ENCODE measurements around the gene DCST2.

DCST2 gene

DNA sequence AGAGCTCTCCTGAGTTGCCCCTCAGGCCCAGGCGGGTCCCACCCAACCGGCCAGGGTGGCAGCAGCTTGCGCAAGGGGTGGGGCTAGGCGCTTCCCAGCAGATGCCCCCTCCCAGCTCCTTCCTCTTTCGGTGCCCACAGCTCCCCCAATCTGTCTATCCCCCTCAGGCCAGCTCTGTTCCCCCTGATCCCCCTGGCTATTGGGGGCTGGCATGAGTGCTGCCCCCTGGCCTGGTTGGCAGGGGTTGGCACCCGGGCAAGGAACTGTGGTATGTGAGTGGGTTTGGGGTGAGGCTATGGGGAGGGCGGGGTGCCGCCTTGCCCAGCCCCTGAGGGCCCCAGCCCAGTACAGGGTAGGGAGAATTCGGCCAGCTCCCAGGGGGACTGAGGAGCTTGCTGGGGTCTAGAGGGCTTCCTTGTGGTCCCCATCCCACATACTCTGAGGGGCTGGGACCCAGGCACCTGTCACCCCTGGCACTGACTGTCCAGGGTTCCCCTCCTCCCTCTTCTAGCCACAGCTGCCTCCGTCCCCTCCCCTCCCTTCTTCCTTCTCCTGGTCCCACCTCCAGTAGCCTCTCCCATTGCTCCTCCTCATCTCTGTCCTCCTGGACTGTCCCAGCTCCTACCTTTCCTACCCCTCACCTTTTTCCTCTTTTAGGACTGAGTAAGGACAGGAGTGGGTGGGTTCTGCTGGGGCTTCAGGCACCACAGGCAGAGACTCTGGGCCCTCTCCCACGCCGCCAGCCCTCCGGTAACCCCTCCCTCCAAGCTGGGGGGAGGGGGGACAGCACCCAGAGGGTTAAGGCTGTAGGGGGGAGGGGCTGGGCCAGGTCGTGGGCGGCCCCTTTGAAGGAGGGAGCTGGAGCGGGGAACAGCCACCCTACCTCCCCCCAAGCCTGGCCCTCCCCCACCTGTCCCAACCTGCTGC is 25.3 kb downstream of the DCST2 start:
- DNase-seq: no peak

DNA sequence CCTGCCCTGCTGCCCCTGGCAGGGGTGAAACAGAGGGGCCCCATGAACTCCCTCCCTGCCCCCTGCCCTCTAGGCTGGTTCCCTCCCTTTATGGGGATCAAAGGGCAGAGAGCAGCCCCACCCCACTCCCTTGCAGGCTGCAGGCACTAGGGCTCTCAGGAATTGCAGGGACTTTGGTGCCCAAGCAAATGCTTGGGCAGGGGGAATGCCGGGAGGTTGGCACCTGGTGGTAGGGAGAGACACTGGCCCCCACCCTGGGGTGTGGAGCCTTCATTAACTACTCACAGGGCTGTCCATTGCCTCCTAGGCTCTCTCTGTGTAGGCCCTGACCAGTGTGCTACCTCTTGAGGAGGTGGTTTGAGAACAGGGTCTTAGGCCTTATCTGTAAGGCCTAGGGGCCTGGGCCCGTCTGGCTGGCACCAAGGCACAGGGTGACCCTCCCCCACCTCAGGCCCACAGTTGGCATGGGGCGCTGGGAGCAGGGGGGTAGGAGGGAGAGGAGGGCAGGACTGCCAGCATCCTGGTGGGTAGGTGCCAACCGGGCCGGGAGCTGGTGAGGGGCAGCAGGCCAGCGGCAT is 26.2 kb downstream of the DCST2 start:
- no peak for DNase-seq

DNA sequence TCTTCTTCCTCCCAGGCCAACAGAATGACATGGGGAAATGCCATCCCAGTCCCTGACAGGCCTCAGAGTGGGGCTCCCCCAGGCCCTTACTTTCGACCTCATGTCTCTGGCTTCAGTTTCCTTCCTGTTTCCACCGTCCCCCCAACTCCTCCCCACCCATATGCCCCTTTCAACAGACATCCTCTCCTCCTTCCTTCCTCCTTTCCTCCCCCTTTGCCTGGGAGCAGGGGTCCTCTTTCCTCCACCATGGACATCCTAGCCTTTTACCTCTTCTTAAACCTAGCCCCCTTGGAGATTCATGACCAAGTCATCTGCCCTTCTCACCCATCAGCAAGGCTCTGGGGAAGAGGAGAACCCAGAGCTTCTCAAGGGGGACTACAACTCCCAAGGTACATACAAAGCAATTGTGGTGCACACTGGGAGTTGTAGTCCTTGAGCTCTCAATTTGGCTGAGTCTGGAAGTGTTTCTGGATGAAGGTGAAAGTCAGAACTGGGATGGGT is 26.9 kb downstream of the DCST2 start:
- DNase-seq: no peak

DNA sequence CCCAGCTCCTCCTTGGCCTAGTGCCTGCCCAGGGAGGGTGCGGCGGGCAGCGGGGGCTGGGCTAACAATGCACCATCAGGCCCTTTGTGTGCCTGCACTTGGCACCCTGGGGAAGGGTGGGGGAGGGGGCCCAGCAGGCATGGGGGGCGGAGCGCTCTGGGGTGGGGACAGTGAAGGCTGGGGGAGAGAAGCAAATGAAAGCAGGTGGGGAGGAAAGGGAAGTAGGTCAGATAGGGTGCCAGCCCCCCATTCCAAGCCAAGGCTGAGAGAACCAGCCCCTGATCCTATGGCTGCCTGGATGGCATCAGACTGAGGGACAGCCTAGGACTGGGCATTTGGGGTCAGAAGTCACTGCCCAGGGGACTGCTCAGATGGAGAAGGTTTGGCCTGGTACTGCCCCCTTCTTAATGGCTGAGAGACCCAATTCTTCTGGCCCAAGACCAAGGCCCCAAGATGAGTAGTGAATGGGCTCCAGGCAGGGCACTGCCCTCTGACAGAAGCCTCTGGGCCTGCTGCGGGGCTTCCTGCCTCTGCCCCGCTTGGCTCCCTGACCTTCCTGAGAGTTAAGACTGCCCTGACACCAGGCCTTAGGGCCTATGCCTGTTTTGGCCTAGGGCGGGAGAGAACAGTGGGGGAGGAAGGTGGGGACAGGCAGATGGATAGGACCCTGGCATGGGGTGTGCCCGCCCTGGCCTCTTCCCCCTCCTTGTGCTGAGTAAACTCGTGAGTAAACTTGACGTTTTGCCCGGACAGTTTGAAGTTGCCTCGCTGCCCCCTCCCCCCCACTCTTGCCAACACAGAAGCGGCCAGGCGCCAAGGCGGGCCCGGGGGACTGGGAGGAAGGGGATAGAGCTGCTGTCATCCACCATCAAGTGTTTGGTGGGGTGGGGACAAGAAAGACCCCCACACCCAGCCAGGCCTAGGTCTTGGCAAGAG is 28.2 kb downstream of the DCST2 start:
- no peak for DNase-seq

DNA sequence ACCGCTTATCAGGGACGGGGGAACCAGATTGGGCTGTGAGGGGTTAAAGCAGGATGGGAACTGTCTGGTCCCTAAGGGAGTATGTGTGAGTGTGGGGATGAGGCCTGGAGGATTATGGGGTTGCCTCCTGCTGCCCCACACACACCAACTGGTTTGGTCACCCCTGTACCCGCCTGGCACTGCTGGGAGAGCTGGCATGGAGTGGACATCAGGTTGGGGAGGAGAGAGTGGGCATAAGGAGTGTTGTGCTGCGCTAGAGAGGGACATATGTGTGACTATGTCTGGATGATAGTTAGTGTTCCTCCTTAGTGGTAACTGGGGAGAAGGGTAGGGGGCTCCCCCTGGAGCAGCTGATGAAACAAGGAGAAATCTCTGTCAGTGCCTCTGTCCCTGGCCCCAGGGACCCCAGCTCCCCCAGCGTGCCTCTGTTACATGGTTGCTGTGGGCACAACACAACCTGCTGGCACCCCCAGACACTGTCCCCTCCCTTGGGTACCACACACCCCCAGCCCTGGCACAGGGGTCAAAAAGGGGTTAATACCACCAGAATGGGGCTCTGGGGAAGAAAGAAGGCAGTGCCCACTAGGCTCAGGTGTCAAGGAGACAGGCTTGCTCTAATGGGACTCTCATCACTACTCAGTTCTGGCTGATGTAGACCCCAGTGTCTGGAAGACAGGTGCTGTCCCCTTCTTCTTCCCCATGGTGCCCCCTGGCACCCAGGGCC is 29.1 kb downstream of the DCST2 start:
- no peak for DNase-seq

DNA sequence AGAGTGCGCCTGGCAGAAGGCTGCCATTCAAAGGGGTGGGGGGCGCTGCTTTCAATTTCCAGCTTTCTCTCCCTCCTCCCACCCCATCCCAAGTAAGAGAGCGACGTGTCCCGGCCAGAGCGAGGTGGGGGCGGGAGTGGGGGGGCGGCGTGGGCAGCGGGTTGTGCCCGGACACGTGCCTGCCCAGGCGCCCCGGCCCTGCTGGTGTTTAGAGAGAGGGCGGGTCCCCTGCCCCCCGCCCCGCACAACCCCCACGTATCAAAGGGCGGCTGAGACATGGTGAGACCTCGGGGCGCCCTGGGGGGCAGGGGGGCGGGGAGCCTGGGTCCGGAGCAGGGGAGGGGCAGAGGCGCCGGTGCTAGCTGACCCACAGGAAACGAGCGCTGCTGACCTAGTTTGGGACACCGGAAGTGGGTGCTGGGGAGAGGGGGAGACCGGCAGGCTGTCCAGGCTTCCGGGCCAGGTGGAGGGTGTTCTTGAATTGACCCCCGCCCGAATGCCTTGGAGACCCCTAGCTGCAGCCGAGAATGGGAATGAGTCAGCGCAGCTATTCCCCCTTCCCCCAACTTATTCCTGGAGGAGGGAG is 29.7 kb downstream of the DCST2 start:
- peak; percentile 36 for DNase-seq

DNA sequence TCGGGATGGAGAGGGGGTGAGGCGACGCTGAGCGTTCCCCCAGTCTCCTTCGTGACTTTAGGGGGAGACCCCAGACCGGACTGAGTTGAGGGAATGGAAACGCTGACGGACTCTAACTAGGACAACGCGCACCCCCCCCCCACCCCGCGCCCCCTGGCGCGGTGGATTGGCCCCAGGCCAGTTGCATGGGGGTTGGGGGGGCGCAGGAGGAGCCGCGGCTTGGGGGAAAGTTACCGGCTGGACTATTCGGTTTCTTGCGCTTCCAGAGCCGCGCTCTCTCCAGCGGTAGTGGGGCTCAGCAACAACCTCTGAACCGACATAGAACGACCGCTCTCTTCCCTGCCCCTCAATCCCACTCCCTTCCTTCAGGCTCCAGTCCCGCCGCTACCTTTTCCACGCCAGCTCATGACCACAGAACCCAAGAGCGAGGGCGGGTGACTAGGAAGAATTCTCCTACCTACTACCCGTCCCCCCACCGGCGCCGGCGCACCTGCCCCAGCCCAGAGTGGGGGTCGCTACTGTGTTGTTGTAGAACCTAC is 30.3 kb downstream of the DCST2 start:
- no peak for DNase-seq

DNA sequence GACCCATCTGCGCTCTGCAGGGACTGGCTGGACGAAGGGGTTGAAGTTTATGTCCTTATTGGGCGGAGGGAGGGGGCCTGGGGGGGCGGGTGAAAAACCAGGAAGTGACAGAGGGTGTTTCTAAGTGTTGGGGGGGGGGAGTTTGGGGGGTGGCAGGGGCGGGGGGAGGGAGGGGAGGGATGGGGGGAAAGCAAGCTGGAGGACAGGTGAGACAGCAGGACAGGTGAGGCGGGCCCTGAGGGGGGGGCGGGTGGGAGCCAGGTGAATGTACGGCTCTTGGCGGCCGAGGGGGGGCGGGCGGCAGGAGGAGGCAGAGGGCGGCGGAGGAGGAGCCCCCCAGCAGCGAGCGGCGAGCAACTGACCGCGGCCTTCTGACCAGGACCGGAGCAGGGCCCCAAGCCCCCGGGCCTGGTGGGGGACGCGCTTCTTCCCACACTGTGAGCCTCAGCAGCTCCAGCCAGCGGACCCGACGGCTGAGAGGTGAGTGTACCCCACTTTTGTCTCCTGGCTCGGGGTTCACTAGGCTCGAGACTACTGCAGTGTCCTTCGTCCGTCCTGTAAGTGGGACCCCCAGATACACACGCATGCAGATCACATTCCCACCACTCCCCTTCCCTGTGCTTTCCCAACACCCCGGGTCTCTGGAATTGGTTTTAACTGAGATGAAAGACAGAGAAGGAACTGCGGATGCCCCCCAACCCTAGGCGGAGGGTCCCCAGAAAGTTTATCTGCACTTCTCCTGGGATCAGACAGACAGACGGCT is 30.9 kb downstream of the DCST2 start, which contains the start of gene ZBTB7B:
TSS of gene ZBTB7B (plus strand) at position 339 of the 763 bp plus-strand sequence. CDS start 11,859 bp downstream, outside the sequence.
- DNase-seq: peak; percentile 51

DNA sequence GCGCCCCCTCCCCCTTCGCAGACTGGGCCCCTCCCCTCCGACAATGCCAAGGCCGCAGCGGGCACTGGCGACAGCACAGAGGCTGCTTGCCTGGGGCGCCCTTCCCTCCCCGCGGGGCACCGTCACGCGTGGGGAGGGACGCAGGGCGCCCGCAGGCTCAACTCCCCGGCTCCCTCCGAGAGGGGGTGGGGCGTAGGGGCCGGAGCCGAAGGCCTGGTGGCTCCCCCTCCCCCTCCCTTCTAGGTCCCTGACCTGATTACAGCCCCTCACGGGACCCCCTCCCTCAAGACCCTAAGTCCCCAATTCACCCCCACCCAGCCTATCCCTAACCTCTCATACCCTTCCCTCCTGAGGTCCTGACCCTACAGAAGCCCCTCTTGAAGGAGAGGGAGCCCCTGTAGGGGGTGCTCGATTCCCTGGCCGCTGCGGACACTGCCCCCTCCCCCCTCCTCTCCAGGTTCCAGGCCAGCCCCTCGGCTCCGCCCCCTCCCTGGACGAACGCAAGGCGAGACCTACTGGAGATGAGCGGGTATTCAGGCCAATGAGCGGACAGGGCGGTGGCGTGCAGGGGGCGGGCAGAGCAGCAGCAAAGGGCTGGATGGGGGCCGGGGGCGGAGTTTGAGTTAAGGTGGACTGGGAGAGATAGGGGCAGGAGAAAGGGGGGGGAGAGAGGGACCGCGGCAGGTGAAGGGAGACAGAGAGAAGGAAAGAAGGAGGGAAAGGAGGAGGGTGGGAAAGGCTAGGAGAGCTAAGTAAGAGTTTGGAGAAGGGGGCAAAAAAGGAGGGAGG is 31.7 kb downstream of the DCST2 start:
- DNase-seq: peak; percentile 99

DNA sequence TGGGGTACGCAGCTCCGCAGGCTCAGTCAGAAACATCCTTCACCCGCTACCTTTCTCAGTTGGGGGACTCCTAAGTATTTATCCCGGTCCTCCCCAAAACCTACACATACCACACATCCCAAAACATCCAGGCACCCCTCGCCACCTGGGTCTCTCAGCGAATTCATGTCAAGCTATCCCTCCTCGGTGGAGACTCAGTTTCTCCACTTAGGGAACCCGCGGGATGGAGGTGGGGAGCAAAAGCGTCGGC is 32.2 kb downstream of the DCST2 start:
- no peak for DNase-seq

DNA sequence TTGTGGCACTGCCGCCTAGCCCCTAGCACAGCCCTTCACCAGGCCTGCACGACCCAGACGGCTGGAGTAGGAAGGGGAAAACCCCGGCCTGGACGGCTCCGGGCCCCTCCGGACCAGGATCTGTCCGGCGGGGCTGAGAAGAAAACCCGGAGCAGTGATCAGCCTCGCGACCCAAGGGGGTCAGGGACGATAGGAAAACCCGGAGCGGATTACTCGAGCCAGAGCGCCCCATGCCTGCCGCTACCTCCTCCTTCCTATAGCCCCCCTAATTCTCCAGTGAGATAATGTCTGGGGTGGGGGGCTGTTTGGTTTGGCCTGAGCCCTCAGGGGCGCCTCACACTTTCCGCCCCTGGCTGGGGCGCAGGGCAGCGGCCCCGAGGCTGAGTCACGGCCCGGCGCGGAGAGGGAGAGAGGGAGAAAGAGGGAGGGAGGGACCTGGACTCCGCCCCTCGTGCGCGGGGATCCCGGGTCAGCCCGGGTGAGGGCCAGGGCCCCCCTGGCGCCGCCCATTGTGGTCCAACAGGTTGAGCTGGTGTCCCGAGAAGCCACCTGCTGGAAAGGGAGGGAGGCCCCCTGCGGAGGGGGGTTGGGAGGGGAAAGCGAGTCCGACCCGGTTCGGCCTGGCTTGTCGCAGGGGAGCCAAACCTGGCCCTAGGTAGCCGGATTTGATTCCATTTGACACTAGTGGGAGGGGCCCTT is 32.7 kb downstream of the DCST2 start:
- DNase-seq: peak; percentile 96

DNA sequence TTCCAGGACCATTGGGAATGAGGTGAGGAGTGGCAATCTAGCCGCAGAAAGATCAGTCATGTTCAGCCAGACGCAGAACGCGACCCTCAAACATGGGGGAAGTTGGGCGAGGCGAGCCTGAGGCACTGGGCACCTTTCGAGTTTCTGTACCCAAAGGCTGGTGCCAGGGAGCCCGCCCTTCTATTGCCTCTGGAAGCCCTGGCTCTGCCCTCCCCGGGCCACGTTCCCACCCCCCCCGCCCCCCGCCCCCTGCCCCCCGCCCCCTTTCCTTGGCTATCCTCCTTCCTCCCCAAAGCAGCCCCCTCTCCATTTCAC is 33.2 kb downstream of the DCST2 start:
- DNase-seq: no peak

DNA sequence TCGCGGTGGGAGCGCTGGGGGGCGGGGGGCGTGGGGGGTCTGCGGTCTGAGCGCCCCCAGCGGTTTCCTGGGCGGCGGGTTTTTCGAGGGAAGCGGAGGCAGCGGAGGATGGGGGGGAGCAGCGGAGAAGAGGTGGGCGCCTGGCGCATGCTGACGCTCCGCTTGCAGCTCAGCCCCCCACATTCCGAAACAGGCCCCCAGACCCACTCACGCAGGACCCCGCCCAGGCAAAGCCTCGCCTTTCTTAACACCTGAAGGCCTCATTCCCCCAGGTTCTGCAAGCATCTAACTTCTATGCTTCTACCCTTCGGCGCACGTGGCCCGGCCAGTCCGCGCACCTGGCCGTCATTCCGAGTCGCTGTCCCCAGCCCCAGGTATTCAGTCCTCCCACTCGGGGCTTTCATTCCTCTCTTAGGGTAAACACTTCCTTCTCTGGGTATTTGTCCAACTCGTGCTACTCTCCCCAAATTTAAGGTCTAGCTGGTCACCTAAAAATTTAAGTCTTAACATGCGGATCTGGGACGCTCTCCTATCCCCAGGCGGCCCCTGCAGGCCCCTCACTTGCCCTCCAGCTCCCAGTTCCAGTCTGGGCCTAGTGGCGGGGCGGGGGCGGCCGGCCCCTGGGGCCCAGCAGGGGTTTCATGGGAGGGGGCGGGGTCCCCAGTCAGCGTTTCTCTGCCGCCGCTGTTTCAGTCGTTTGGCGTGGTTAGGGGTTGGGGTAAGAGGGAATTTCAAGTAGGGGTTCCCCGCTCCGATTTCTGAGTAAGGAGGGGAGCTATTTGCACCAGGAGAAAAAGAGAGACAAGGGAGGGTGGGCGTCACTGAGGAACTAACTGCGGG is 33.8 kb downstream of the DCST2 start:
- peak; percentile 22 for DNase-seq

DNA sequence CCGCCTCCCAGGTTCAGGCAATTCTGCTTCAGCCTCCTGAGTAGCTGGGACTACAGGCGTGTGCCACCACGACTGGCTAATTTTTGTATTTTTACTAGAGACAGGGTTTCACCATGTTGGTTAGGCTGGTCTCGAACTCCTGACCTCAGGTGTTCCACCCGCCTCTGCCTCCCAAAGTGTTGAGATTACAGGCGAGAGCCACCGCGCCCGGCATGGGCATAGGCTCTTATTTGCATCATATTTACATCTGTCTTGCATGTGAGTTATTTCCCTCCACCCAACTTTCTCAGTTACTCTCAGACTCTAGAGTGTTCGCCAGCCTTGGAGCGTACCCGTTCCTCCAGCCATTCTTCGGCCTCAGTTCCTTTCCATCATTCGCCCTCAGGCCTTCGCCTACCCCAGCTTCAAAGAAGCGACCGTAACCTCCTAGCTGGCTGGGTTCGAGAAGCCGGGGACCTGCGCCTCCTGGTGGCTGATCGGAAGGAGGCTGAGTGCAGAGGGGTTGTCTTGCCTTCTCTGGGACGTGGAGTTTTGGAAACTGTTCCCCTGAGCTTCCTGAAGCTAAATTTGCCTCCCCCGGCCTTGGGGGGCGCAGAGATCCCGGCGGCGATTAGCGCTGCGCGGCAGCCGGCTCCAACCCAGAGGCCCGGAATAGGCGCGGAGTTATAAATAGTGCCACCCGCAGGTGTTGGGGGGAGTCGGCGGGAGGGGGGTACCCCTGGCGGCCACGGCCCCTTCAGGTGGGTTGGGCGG is 34.6 kb downstream of the DCST2 start:
- peak; percentile 44 for DNase-seq

DNA sequence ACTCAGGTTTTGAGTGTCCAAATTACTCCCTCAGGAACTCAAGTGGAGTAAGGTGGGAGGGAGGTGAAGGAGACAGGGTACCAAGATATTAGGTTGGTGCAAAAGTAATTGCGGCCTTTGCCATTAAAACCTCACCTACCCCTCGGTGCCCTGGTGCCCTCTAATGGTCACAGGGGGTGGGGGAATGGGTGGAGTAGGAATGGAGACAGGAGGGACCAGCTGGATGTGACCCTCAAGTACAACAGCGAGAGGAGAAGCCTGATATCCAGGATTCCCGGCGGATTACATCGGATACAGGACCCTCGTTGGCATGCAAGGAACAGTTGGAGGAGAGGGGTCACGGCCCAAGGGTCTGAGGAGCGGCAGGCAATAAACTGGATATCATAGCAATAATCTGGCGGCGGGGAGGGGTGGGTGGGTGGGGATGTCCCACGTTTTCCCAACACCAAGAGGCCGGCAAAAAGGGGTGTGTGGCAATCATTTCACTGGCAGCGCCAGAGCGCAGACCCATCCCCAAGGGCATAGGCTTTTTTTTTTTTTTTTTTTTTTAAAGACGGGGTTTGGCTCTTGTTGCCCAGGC is 35.3 kb downstream of the DCST2 start:
- DNase-seq: no peak

DNA sequence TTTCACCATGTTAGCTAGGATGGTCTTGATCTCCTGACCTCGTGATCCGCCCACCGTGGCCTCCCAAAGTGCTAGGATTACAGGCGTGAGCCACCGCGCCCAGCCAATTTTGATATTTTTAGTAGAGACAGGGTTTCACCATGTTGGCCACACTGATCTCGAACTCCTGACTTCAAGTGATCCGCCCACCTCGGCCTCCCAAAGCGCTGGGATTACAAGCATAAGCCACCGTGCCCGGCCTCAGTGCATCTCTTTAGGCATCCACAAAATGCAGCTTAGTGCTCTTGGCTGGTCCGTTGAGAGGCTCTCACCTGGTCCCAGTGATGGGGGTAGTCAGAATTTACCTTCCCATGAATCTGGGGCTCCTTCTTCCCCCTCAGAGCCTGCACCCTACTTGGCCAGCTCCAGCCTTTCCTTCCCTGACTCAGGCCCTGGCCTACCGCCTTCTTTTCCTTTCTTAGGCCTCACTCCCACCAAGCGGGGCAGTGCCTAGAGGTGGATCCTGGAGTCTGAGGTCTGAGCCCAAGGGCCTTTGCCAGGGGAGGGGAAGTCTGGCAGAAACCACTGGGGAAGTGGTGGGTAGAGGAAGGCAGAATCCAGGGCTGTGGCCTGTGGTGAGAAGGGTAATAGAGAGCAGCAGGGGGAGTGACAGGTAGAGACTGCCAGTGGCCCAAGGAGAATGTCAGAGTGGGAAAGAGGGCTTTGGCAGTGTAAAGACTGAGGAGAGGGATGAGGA is 36.4 kb downstream of the DCST2 start:
- no peak for DNase-seq

Data from NCI-H774 (cell line).